ENCODE data around the gene AFF3.
"Not testable (repeated sequence)": the region's sequence is repeated elsewhere in the genome, so short reads cannot be mapped to it uniquely, and the experiment has no call there.

- not testable (repeated sequence) for TF ChIP-seq CTCF (IDR thresholded peaks at IDR 0.05; ENCODE audit: low read length); EZH2phosphoT487 (IDR thresholded peaks at IDR 0.05; ENCODE audit: low read length); EZH2 (optimal IDR thresholded peaks at IDR 0.05; ENCODE audit: low read depth, low read length)
These were observed 44.6 kb downstream of the AFF3 start for GRCh38 chr2:100097611-100098294.
